Neural crest cell (in vitro differentiated cells): ENCODE measurements around the gene SH3PXD2A. TPM values are rescaled to one million over a fixed set of nuclear protein-coding genes. Genes with fewer than 3 reads are reported as not detected.
A peak's percentile ranks its signal among the peaks of the same experiment; 100 is the strongest.

ENCODE experiments used
- DNase-seq: peaks from one replicate; pipeline ENCODE4 v3.0.0; 2021; ENCODE audit warnings: low read depth, mixed read lengths, low spot score
- H3K27ac Mint-ChIP-seq: one replicate; pipeline ENCODE4 v1.8.0; 2021; ENCODE audit warnings: mild to moderate bottlenecking, mixed read lengths; ENCODE audit not compliant: unreplicated experiment
- H3K27me3 Mint-ChIP-seq: 2 replicates; pipeline ENCODE4 v1.8.0; 2021; ENCODE audit warnings: low read depth, mild to moderate bottlenecking, mixed read lengths
- H3K36me3 Mint-ChIP-seq: 2 replicates; pipeline ENCODE4 v1.8.0; 2021; ENCODE audit warnings: low read depth, mild to moderate bottlenecking, mixed read lengths
- H3K4me1 Mint-ChIP-seq: 2 replicates; pipeline ENCODE4 v1.8.0; 2021; ENCODE audit warnings: mixed read lengths
- H3K4me3 Mint-ChIP-seq: one replicate; pipeline ENCODE4 v1.8.0; 2021; ENCODE audit warnings: mild to moderate bottlenecking, mixed read lengths
- H3K9me3 Mint-ChIP-seq: 2 replicates; pipeline ENCODE4 v1.8.0; 2021; ENCODE audit warnings: mixed read lengths
- CTCF ChIP-seq: fragments of 200-600 bp; sonication (generic); conservative IDR thresholded peaks from 2 replicates; pipeline ENCODE4 v1.5.0; 2021; ENCODE audit warnings: antibody characterized with exemption, mild to moderate bottlenecking
- total RNA-seq: library from RNA; stranded (reverse); gene quantifications from 2 replicates; pipeline ENCODE4 v1.2.1, GENCODE V29; 2021

The SH3PXD2A gene
- total RNA-seq, 1 donor from 2014 or later, result 22.8 TPM

GRCh38 chr10:103876155-103876554 is 20.8 kb upstream of the SH3PXD2A start:
- Mint-ChIP-seq H3K4me3 (no peak overlapping the region), H3K4me1 (no peaks in the 10 kb centered on the region), H3K27ac (no peak overlapping the region), H3K36me3 (peaks cover 4% of the 10 kb centered on the region), H3K27me3 (no peaks in the 10 kb centered on the region), H3K9me3 (no peaks in the 10 kb centered on the region)
- DNase-seq, result no peak
- no peak for TF ChIP-seq CTCF

GRCh38 chr10:103874730-103875129 is 19.4 kb upstream of the SH3PXD2A start:
- Mint-ChIP-seq H3K4me1 (no peaks in the 10 kb centered on the region), H3K36me3 (no peaks in the 10 kb centered on the region), H3K27me3 (no peaks in the 10 kb centered on the region), H3K4me3 (no peak overlapping the region), H3K9me3 (no peaks in the 10 kb centered on the region), H3K27ac (no peak overlapping the region)
- peak; percentile 27 for TF ChIP-seq CTCF
- no peak for DNase-seq

DNA sequence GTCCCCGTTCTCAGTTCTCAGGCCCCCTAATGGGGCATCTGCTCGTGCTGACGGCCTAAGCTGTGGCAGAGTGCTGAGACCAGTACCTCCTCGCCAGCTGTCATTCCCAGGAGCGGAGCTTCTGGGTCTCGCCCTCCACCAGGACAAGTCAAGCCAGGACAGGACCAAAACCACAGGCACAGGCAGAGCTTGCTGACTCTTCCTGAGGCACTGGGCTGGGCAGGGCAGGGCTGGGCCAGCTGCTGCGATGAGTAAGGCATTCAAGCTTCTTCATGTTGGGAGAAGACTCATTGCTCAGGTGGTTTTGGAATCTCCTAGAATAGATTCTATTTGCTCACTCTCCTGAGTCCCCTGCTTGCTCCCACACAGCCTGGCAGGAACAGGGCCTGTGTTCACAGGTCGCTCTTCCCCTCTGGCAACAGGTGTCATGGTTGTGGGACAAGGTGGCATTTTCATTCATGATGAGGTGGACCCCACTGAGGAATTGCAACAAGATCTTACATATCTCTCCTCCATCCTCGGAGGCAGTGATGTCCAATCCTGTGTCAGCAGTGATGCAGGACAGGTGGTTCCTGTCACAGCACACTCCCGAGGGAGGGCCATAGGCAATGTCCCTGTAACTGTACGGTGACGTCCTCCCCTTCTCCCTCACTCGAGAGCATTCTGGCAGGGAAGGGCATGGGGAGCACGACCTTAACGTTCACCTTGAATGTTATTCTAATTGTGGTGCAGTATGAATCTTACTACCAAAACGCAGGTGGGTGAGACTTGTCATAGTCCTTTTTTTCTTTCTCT is 17.0 kb upstream of the SH3PXD2A start:
- Mint-ChIP-seq H3K4me1 (no peaks in the 10 kb centered on the region), H3K27ac (no peak overlapping the region), H3K36me3 (no peaks in the 10 kb centered on the region), H3K27me3 (no peaks in the 10 kb centered on the region), H3K9me3 (no peaks in the 10 kb centered on the region), H3K4me3 (no peak overlapping the region)
- TF ChIP-seq CTCF, result no peak
- DNase-seq, result no peak

DNA sequence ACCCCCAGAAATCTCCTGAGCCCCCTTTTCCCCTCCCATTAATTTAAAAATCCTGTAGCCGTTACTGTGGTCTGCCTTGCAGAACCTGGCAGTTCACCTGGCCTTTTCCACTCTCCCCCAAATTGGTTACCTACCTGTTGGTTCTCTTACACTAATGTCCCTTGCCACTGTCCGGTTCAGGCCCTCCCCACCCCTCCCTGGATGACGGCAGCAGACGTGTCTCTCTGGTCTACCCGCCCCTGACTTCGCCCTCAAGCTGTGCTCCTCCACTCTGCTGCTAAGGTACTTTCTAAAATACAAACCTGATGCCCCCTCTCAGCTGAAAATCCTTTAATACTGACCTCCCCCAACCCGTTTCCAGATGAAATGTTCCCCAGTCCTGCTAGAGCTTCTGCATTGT is 15.6 kb upstream of the SH3PXD2A start:
- no peaks in the 10 kb centered on the region for H3K27me3 Mint-ChIP-seq
- H3K4me3 Mint-ChIP-seq, result no peak overlapping the region
- H3K4me1 Mint-ChIP-seq, result no peaks in the 10 kb centered on the region
- no peaks in the 10 kb centered on the region for H3K36me3 Mint-ChIP-seq
- peak overlapping the region; percentile 43 for H3K27ac Mint-ChIP-seq
- no peak for DNase-seq
- no peak for TF ChIP-seq CTCF
- no peaks in the 10 kb centered on the region for H3K9me3 Mint-ChIP-seq

GRCh38 chr10:103870516-103870915 is 15.1 kb upstream of the SH3PXD2A start:
- Mint-ChIP-seq H3K27me3 (no peaks in the 10 kb centered on the region), H3K36me3 (no peaks in the 10 kb centered on the region), H3K4me3 (no peak overlapping the region), H3K27ac (peak overlapping the region; percentile 43), H3K4me1 (no peaks in the 10 kb centered on the region), H3K9me3 (no peaks in the 10 kb centered on the region)
- DNase-seq, result no peak
- TF ChIP-seq CTCF, result no peak
